Activated T-helper 17 cell treated with anti-CD3 and anti-CD28 coated beads, Interleukin-2, amount 50 U/mL, for 72 hours (primary cell): ENCODE measurements around the gene ATAD5. TPM values are rescaled to one million over a fixed set of nuclear protein-coding genes. Genes with fewer than 3 reads are reported as not detected.
"Not testable (repeated sequence)": the region's sequence is repeated elsewhere in the genome, so short reads cannot be mapped to it uniquely, and the experiment has no call there.

ENCODE experiments used
- ATAC-seq: fragments of 150-1000 bp; cut with Tn5 transposase; replicated peaks from 2 replicates; pipeline ENCODE4 v1.10.0; 2021; ENCODE audit warnings: mild to moderate bottlenecking, moderate library complexity
- H3K27ac Mint-ChIP-seq: one replicate; pipeline ENCODE4 v1.8.0; 2022; ENCODE audit warnings: mixed read lengths
- H3K27me3 Mint-ChIP-seq: one replicate; pipeline ENCODE4 v1.8.0; 2022; ENCODE audit warnings: mixed read lengths
- H3K36me3 Mint-ChIP-seq: one replicate; pipeline ENCODE4 v1.8.0; 2022; ENCODE audit warnings: low read depth, mild to moderate bottlenecking, mixed read lengths
- H3K4me1 Mint-ChIP-seq: one replicate; pipeline ENCODE4 v1.8.0; 2022; ENCODE audit warnings: mixed read lengths
- H3K4me3 Mint-ChIP-seq: one replicate; pipeline ENCODE4 v1.8.0; 2022; ENCODE audit warnings: mild to moderate bottlenecking, mixed read lengths
- H3K9me3 Mint-ChIP-seq: one replicate; pipeline ENCODE4 v1.8.0; 2022; ENCODE audit warnings: mixed read lengths
- total RNA-seq, 2 donors: library from RNA; stranded (reverse); gene quantifications; one replicate each; pipeline ENCODE4 v1.2.3, GENCODE V29; 2022

The ATAD5 gene
- total RNA-seq, 2 donors from 2014 or later: 35.8 to 38.6 TPM

- Mint-ChIP-seq H3K36me3 (peaks cover 48% of the 10 kb centered on the region), H3K4me1 (peaks cover 16% of the 10 kb centered on the region)
- not testable (repeated sequence) for H3K4me3 Mint-ChIP-seq, H3K27ac Mint-ChIP-seq, H3K9me3 Mint-ChIP-seq, H3K27me3 Mint-ChIP-seq, ATAC-seq
Measured at GRCh38 chr17:30814860-30815259, 16.9 kb upstream of the ATAD5 start.

- Mint-ChIP-seq H3K27ac (no peak overlapping the region), H3K9me3 (no peaks in the 10 kb centered on the region), H3K36me3 (peaks cover 47% of the 10 kb centered on the region), H3K27me3 (no peaks in the 10 kb centered on the region), H3K4me3 (no peak overlapping the region), H3K4me1 (peaks cover 20% of the 10 kb centered on the region)
- ATAC-seq: no peak
Measured at GRCh38 chr17:30816165-30816564, 15.6 kb upstream of the ATAD5 start.

- Mint-ChIP-seq H3K27ac (peak overlapping the region; percentile 83), H3K9me3 (no peaks in the 10 kb centered on the region), H3K4me1 (peaks cover 21% of the 10 kb centered on the region)
Measured at GRCh38 chr17:30819971-30820705, 11.6 kb upstream of the ATAD5 start.

GRCh38 chr17:30821871-30822723, 9.7 kb upstream of the ATAD5 start:
- Mint-ChIP-seq H3K4me3 (peak overlapping the region; percentile 99), H3K27ac (peak overlapping the region; percentile 83), H3K36me3 (peaks cover 53% of the 10 kb centered on the region), H3K27me3 (no peaks in the 10 kb centered on the region), H3K9me3 (no peaks in the 10 kb centered on the region), H3K4me1 (peaks cover 21% of the 10 kb centered on the region)
- ATAC-seq: no peak

More at GRCh38 chr17:30819971-30820705, 11.6 kb upstream of the ATAD5 start:
- Mint-ChIP-seq H3K27me3 (no peaks in the 10 kb centered on the region), H3K36me3 (peaks cover 66% of the 10 kb centered on the region), H3K4me3 (peak overlapping the region; percentile 99)
- ATAC-seq: no peak

- not testable (repeated sequence) for H3K9me3 Mint-ChIP-seq, H3K27me3 Mint-ChIP-seq
Measured at GRCh38 chr17:30822919-30823318, 8.8 kb upstream of the ATAD5 start.

GRCh38 chr17:30823421-30823820, 8.3 kb upstream of the ATAD5 start:
- H3K27ac Mint-ChIP-seq: peak overlapping the region; percentile 95

More at GRCh38 chr17:30822919-30823318, 8.8 kb upstream of the ATAD5 start:
- peaks cover 21% of the 10 kb centered on the region for H3K4me1 Mint-ChIP-seq
- not testable (repeated sequence) for ATAC-seq
- H3K27ac Mint-ChIP-seq: peak overlapping the region; percentile 83
- peaks cover 50% of the 10 kb centered on the region for H3K36me3 Mint-ChIP-seq
- H3K4me3 Mint-ChIP-seq: peak overlapping the region; percentile 99

GRCh38 chr17:30824002-30824355, 7.8 kb upstream of the ATAD5 start:
- no peaks in the 10 kb centered on the region for H3K9me3 Mint-ChIP-seq
- no peaks in the 10 kb centered on the region for H3K27me3 Mint-ChIP-seq
- ATAC-seq: peak; percentile 17
- H3K27ac Mint-ChIP-seq: peak overlapping the region; percentile 95
- peaks cover 21% of the 10 kb centered on the region for H3K4me1 Mint-ChIP-seq
- peaks cover 39% of the 10 kb centered on the region for H3K36me3 Mint-ChIP-seq
- peak overlapping the region; percentile 99 for H3K4me3 Mint-ChIP-seq

More at GRCh38 chr17:30823421-30823820, 8.3 kb upstream of the ATAD5 start:
- Mint-ChIP-seq H3K27me3 (no peaks in the 10 kb centered on the region), H3K4me3 (peak overlapping the region; percentile 99), H3K36me3 (peaks cover 45% of the 10 kb centered on the region), H3K4me1 (peaks cover 21% of the 10 kb centered on the region), H3K9me3 (no peaks in the 10 kb centered on the region)
- ATAC-seq: no peak

- Mint-ChIP-seq H3K9me3 (no peaks in the 10 kb centered on the region), H3K27me3 (no peaks in the 10 kb centered on the region), H3K4me1 (peaks cover 21% of the 10 kb centered on the region), H3K27ac (peak within 1 kb of the TSS; percentile 95), H3K4me3 (peak within 1 kb of the TSS; percentile 99), H3K36me3 (peaks cover 34% of the 10 kb centered on the region)
- peak; percentile 96 for ATAC-seq
Measured at GRCh38 chr17:30824356-30825145, 7.2 kb upstream of the ATAD5 start, which contains the start of gene CRLF3. Gene CRLF3, minus strand, starts transcription at chr17:30824692. Its CDS starts 41 bp downstream, at chr17:30824651.

GRCh38 chr17:30827082-30827481, 4.7 kb upstream of the ATAD5 start:
- H3K27ac Mint-ChIP-seq: no peak overlapping the region

GRCh38 chr17:30829022-30829421, 2.7 kb upstream of the ATAD5 start:
- no peak overlapping the region for H3K4me3 Mint-ChIP-seq
- no peaks in the 10 kb centered on the region for H3K9me3 Mint-ChIP-seq
- ATAC-seq: no peak
- H3K27ac Mint-ChIP-seq: no peak overlapping the region
- H3K4me1 Mint-ChIP-seq: peaks cover 10% of the 10 kb centered on the region
- H3K36me3 Mint-ChIP-seq: peaks cover 19% of the 10 kb centered on the region
- H3K27me3 Mint-ChIP-seq: no peaks in the 10 kb centered on the region

More at GRCh38 chr17:30827082-30827481, 4.7 kb upstream of the ATAD5 start:
- H3K27me3 Mint-ChIP-seq: no peaks in the 10 kb centered on the region
- ATAC-seq: no peak
- peaks cover 19% of the 10 kb centered on the region for H3K36me3 Mint-ChIP-seq
- peaks cover 10% of the 10 kb centered on the region for H3K4me1 Mint-ChIP-seq
- H3K9me3 Mint-ChIP-seq: no peaks in the 10 kb centered on the region
- H3K4me3 Mint-ChIP-seq: no peak overlapping the region

- Mint-ChIP-seq H3K4me3 (peak overlapping the region; percentile 93), H3K4me1 (peaks cover 14% of the 10 kb centered on the region), H3K36me3 (peaks cover 40% of the 10 kb centered on the region), H3K27ac (peak overlapping the region; percentile 95), H3K27me3 (no peaks in the 10 kb centered on the region), H3K9me3 (no peaks in the 10 kb centered on the region)
- ATAC-seq: peak; percentile 68
Measured at GRCh38 chr17:30831257-30831656, 509 bp upstream of the ATAD5 start.

GRCh38 chr17:30832438-30833124, 815 bp downstream of the ATAD5 start:
- Mint-ChIP-seq H3K4me1 (peaks cover 14% of the 10 kb centered on the region), H3K9me3 (no peaks in the 10 kb centered on the region), H3K27me3 (no peaks in the 10 kb centered on the region), H3K27ac (peak overlapping the region; percentile 95), H3K4me3 (peak overlapping the region; percentile 93), H3K36me3 (peaks cover 53% of the 10 kb centered on the region)
- peak; percentile 1 for ATAC-seq

- no peak overlapping the region for H3K27ac Mint-ChIP-seq
- H3K36me3 Mint-ChIP-seq: peaks cover 80% of the 10 kb centered on the region
- peaks cover 3% of the 10 kb centered on the region for H3K4me1 Mint-ChIP-seq
- no peak overlapping the region for H3K4me3 Mint-ChIP-seq
- no peak for ATAC-seq
- no peaks in the 10 kb centered on the region for H3K27me3 Mint-ChIP-seq
- H3K9me3 Mint-ChIP-seq: no peaks in the 10 kb centered on the region
Measured at GRCh38 chr17:30838202-30838807, 6.5 kb downstream of the ATAD5 start.
